HG03378 (cell line): ENCODE results near the gene SCN8A.
"Not testable (repeated sequence)": the region's sequence is repeated elsewhere in the genome, so short reads cannot be mapped to it uniquely, and the experiment has no call there.

Source experiments
- ATAC-seq: cut with Tn5 transposase; IDR thresholded peaks from one replicate; pipeline ENCODE4 v1.9.1; 2021; ENCODE audit warnings: mild to moderate bottlenecking, moderate library complexity; ENCODE audit not compliant: unreplicated experiment

Gene SCN8A

GRCh38 chr12:51591016-51591901 lies at the start of gene SCN8A:
Gene SCN8A (plus strand): TSS chr12:51591233. CDS start chr12:51662818, 71,585 bp downstream.
- ATAC-seq, result no peak

- no peak for ATAC-seq
Observed at GRCh38 chr12:51546097-51546496, 44.9 kb upstream of the SCN8A start.

GRCh38 chr12:51547606-51548005 lies 43.4 kb upstream of the SCN8A start:
- ATAC-seq, result no peak

- ATAC-seq, result no peak
Observed at GRCh38 chr12:51548241-51548640, 42.8 kb upstream of the SCN8A start.

- no peak for ATAC-seq
Observed at GRCh38 chr12:51549637-51550036, 41.4 kb upstream of the SCN8A start.

GRCh38 chr12:51568271-51569032 lies 22.6 kb upstream of the SCN8A start:
- ATAC-seq, result not testable (repeated sequence)

- no peak for ATAC-seq
Observed at GRCh38 chr12:51579321-51579850, 11.6 kb upstream of the SCN8A start.

- ATAC-seq, result no peak
Observed at GRCh38 chr12:51589060-51589459, 2.0 kb upstream of the SCN8A start.

GRCh38 chr12:51589557-51590176 lies 1.4 kb upstream of the SCN8A start:
- ATAC-seq, result no peak

- ATAC-seq, result no peak
Observed at GRCh38 chr12:51590347-51591015, 552 bp upstream of the SCN8A start.

- no peak for ATAC-seq
Observed at GRCh38 chr12:51592034-51592705, 1.1 kb downstream of the SCN8A start.

GRCh38 chr12:51593021-51593420 lies 2.0 kb downstream of the SCN8A start:
- ATAC-seq, result no peak

GRCh38 chr12:51593539-51593938 lies 2.5 kb downstream of the SCN8A start:
- ATAC-seq, result no peak

- no peak for ATAC-seq
Observed at GRCh38 chr12:51598156-51598555, 7.1 kb downstream of the SCN8A start.

- no peak for ATAC-seq
Observed at GRCh38 chr12:51600721-51601120, 9.7 kb downstream of the SCN8A start.

GRCh38 chr12:51601241-51601640 lies 10.2 kb downstream of the SCN8A start:
- no peak for ATAC-seq

GRCh38 chr12:51605896-51606295 lies 14.9 kb downstream of the SCN8A start:
- ATAC-seq, result not testable (repeated sequence)

GRCh38 chr12:51607197-51607596 lies 16.2 kb downstream of the SCN8A start:
- not testable (repeated sequence) for ATAC-seq

GRCh38 chr12:51620448-51620847 lies 29.4 kb downstream of the SCN8A start:
- ATAC-seq, result no peak
